ENCODE data around the gene MAPT.

- TF ChIP-seq EZH2 (IDR thresholded peaks at IDR 0.05; ENCODE audit: borderline replicate concordance) (no peak), CTCF (IDR thresholded peaks at IDR 0.05; ENCODE audit: poor library complexity) (no peak), EZH2phosphoT487 (IDR thresholded peaks at IDR 0.05; ENCODE audit: low read depth, severe bottlenecking, unreplicated experiment) (no peak)
Observed at GRCh38 chr17:46064460-46064859, 170.1 kb downstream of the MAPT start.
